Measurements from ENCODE around the gene IPO8. TPM values are rescaled to one million over a fixed set of nuclear protein-coding genes. Genes with fewer than 3 reads are reported as not detected.
"Not testable (repeated sequence)": the region's sequence is repeated elsewhere in the genome, so short reads cannot be mapped to it uniquely, and the experiment has no call there.

Gene IPO8
- total RNA-seq, 1 donor, result 25.7 TPM

- Histone ChIP-seq H3K36me3 (ENCODE audit: insufficient read depth, low read length) (no peaks in the 10 kb centered on the region), H3K4me1 (ENCODE audit: insufficient read depth, low read length) (no peaks in the 10 kb centered on the region), H3K9me3 (ENCODE audit: low read depth, low read length) (no peaks in the 10 kb centered on the region), H3K27ac (ENCODE audit: low read depth, low read length) (no peak overlapping the region), H3K79me2 (ENCODE audit: insufficient read depth, low read length) (no peaks in the 10 kb centered on the region), H3K27me3 (ENCODE audit: insufficient read depth, low read length) (no peaks in the 10 kb centered on the region), H3K4me2 (ENCODE audit: insufficient read depth, low read length) (no peak overlapping the region), H4K20me1 (ENCODE audit: insufficient read depth, low read length) (no peaks in the 10 kb centered on the region), H3K4me3 (ENCODE audit: insufficient read depth, low read length) (no peak overlapping the region), H2AFZ (ENCODE audit: low read length) (no peak overlapping the region)
- no peak for DNase-seq (ENCODE audit: insufficient read length, low spot score, missing footprints)
- no peak for TF ChIP-seq CTCF (IDR thresholded peaks at IDR 0.05; ENCODE audit: extremely low read depth, low read depth, low read length)
Observed at GRCh38 chr12:30595742-30596141, 99.9 kb downstream of the IPO8 start.

GRCh38 chr12:30594509-30594908 is 101.2 kb downstream of the IPO8 start:
- Histone ChIP-seq H3K36me3 (ENCODE audit: insufficient read depth, low read length) (no peaks in the 10 kb centered on the region), H3K4me1 (ENCODE audit: insufficient read depth, low read length) (no peaks in the 10 kb centered on the region)

GRCh38 chr12:30588572-30588971 is 107.1 kb downstream of the IPO8 start:
- not testable (repeated sequence) for H4K20me1 ChIP-seq (ENCODE audit: insufficient read depth, low read length); H3K4me1 ChIP-seq (ENCODE audit: insufficient read depth, low read length); H3K36me3 ChIP-seq (ENCODE audit: insufficient read depth, low read length); H3K4me3 ChIP-seq (ENCODE audit: insufficient read depth, low read length); H2AFZ ChIP-seq (ENCODE audit: low read length); H3K4me2 ChIP-seq (ENCODE audit: insufficient read depth, low read length); H3K9me3 ChIP-seq (ENCODE audit: low read depth, low read length); H3K79me2 ChIP-seq (ENCODE audit: insufficient read depth, low read length); H3K27me3 ChIP-seq (ENCODE audit: insufficient read depth, low read length); DNase-seq (ENCODE audit: insufficient read length, low spot score, missing footprints); H3K27ac ChIP-seq (ENCODE audit: low read depth, low read length)

More at GRCh38 chr12:30594509-30594908, 101.2 kb downstream of the IPO8 start:
- no peak for DNase-seq (ENCODE audit: insufficient read length, low spot score, missing footprints)
- no peaks in the 10 kb centered on the region for H3K79me2 ChIP-seq (ENCODE audit: insufficient read depth, low read length)
- TF ChIP-seq CTCF (IDR thresholded peaks at IDR 0.05; ENCODE audit: extremely low read depth, low read depth, low read length), result no peak
- no peaks in the 10 kb centered on the region for H3K27me3 ChIP-seq (ENCODE audit: insufficient read depth, low read length)
- H3K4me3 ChIP-seq (ENCODE audit: insufficient read depth, low read length), result no peak overlapping the region
- no peaks in the 10 kb centered on the region for H4K20me1 ChIP-seq (ENCODE audit: insufficient read depth, low read length)
- H3K4me2 ChIP-seq (ENCODE audit: insufficient read depth, low read length), result no peak overlapping the region
- H3K27ac ChIP-seq (ENCODE audit: low read depth, low read length), result no peak overlapping the region
- H3K9me3 ChIP-seq (ENCODE audit: low read depth, low read length), result no peaks in the 10 kb centered on the region
- no peak overlapping the region for H2AFZ ChIP-seq (ENCODE audit: low read length)

GRCh38 chr12:30587782-30588181 is 107.9 kb downstream of the IPO8 start:
- no peaks in the 10 kb centered on the region for H3K36me3 ChIP-seq (ENCODE audit: insufficient read depth, low read length)
- H3K9me3 ChIP-seq (ENCODE audit: low read depth, low read length), result no peaks in the 10 kb centered on the region
- H3K4me1 ChIP-seq (ENCODE audit: insufficient read depth, low read length), result no peaks in the 10 kb centered on the region
- no peak overlapping the region for H3K27ac ChIP-seq (ENCODE audit: low read depth, low read length)
- H3K4me3 ChIP-seq (ENCODE audit: insufficient read depth, low read length), result no peak overlapping the region
- H2AFZ ChIP-seq (ENCODE audit: low read length), result no peak overlapping the region
- TF ChIP-seq CTCF (IDR thresholded peaks at IDR 0.05; ENCODE audit: extremely low read depth, low read depth, low read length), result no peak
- H4K20me1 ChIP-seq (ENCODE audit: insufficient read depth, low read length), result no peaks in the 10 kb centered on the region
- no peaks in the 10 kb centered on the region for H3K79me2 ChIP-seq (ENCODE audit: insufficient read depth, low read length)
- no peak for DNase-seq (ENCODE audit: insufficient read length, low spot score, missing footprints)
- no peaks in the 10 kb centered on the region for H3K27me3 ChIP-seq (ENCODE audit: insufficient read depth, low read length)
- no peak overlapping the region for H3K4me2 ChIP-seq (ENCODE audit: insufficient read depth, low read length)

All from osteoblast (primary cell).